Measurements from ENCODE around the gene R3HDM4. TPM values are rescaled to one million over a fixed set of nuclear protein-coding genes. Genes with fewer than 3 reads are reported as not detected.
A peak's percentile ranks its signal among the peaks of the same experiment; 100 is the strongest.

R3HDM4 gene
- total RNA-seq (2013; cell fraction: nucleolus; rRNA removed) = 17.9 and 20.1 TPM in 2 replicates
- total RNA-seq (2014; rRNA removed) = 24.3 and 28.1 TPM in 2 replicates
- total RNA-seq (2014; rRNA removed; fragmentation: Illumina TruSeq; extraction: Trizol) = 18.2 and 19.6 TPM in 2 replicates
- 51.6 and 54.5 TPM in 2 replicates for total RNA-seq (2021)
- polyA plus RNA-seq (2011; ENCODE audit: low read depth) = 14.1 TPM
- 12.1 and 26.1 TPM in 2 replicates for polyA plus RNA-seq (2011; rRNA removed)
- polyA plus RNA-seq (2011; cell fraction: cytosol; rRNA removed) = 43.8 and 54.5 TPM in 2 replicates
- polyA plus RNA-seq (2011; cell fraction: nucleus; rRNA removed) = 41.0 and 44.6 TPM in 2 replicates
- 39.6 and 50.1 TPM in 2 replicates for polyA plus RNA-seq (2012)
- 16.4 and 27.2 TPM in 2 replicates for polyA plus RNA-seq (2014; fragmentation: Illumina TruSeq; extraction: Trizol)
- 1 to 10 TPM; 1.3 to 4.2 TPM for polyA plus RNA-seq (2014; fragmentation: Nextera tagmentation; extraction: Ambion mirVana)
- 65.8 and 78.8 TPM in 2 replicates for polyA plus RNA-seq (2014; rRNA removed)
- polyA plus RNA-seq (2016; fragmentation: Nextera tagmentation; extraction: Ambion mirVana) = 10 to 100 TPM; 36.0 to 44.0 TPM
- 8.9 and 20.7 TPM in 2 replicates for polyA minus RNA-seq (2011; rRNA and poly(A)+ RNA removed)
- 11.9 and 12.1 TPM in 2 replicates for polyA minus RNA-seq (2011; cell fraction: cytosol; rRNA and poly(A)+ RNA removed)
- 4.8 and 6.7 TPM in 2 replicates for polyA minus RNA-seq (2011; cell fraction: nucleus; rRNA and poly(A)+ RNA removed)
- percentile 69 among the genes with signal in this experiment for Bru-seq, nascent RNA
- BruChase-seq, experiment 1, labeled RNA remaining after a 6-hour chase = percentile 87 among the genes with signal in this experiment
- BruChase-seq, experiment 2, labeled RNA remaining after a 2-hour chase = percentile 80 among the genes with signal in this experiment
- long read RNA-seq, experiment 1, transcript R3HDM4-201 (8 exons, 1,815 nt) = major isoform, 14 of 16 reads
- long read RNA-seq, experiment 1, partial matches to known transcripts = 1 of 16 reads
- long read RNA-seq, experiment 1, other reads (novel, unspliced or antisense) = 1 of 16 reads
- long read RNA-seq, experiment 2 = 0 reads

- in situ Hi-C loops (cut with MboI) (no loop called here), intact Hi-C loops (cut with micrococcal nuclease; ENCODE audit: unreplicated experiment) (no loop called here)
- no peaks in the 10 kb centered on the region for H3K36me3 ChIP-seq (ENCODE audit: control insufficient read depth in 2 of 2, insufficient read depth in 2 of 2, low read length in 1 of 2)
- peaks cover 25% of the 10 kb centered on the region for H3K4me1 ChIP-seq (ENCODE audit: control insufficient read depth, insufficient read depth, low read length)
- peaks cover 13% of the 10 kb centered on the region for H3K79me2 ChIP-seq (ENCODE audit: control insufficient read depth, insufficient read depth, low read length)
- FAIRE-seq (no peak), DNase-seq (ENCODE audit: low read depth, low spot score) (no peak), ATAC-seq (peak; percentile 73)
- ChIA-PET CTCF (no interaction called here), RAD21 (ENCODE audit: unreplicated experiment) (no interaction called here), POLR2A (interaction anchor here (0.6 kb wide), 1 partner anchor 50 kb away, joined by 3 read pairs; no protein-coding TSS in a partner anchor), SMC1A (ENCODE audit: uncharacterized antibody, unreplicated experiment) (no interaction called here)
- peak within 1 kb of the TSS; percentile 95 for H3K4me2 ChIP-seq (ENCODE audit: control insufficient read depth, insufficient read depth)
- H3K27ac ChIP-seq (ENCODE audit: control insufficient read depth, insufficient read depth) = peak within 1 kb of the TSS; percentile 77
- peak within 1 kb of the TSS; percentile 90 for H2AFZ ChIP-seq (ENCODE audit: control insufficient read depth, low read depth, low read length)
- H3K9me3 ChIP-seq (replicated peaks; ENCODE audit: control insufficient read depth, insufficient read depth, low read length) = no peaks in the 10 kb centered on the region
- H3K9ac ChIP-seq (ENCODE audit: control insufficient read depth, insufficient read depth, low read length) = peak within 1 kb of the TSS; percentile 89
- H3K27me3 ChIP-seq (replicated peaks in 1 of 2; ENCODE audit: control insufficient read depth in 2 of 2, insufficient read depth in 2 of 2, low read length in 1 of 2) = peaks cover 0 to 2% of the 10 kb centered on the region in 2 experiments; a peak in 1 of 4 replicates
- no peaks in the 10 kb centered on the region for H4K20me1 ChIP-seq (ENCODE audit: control insufficient read depth, insufficient read depth)
- 3% methylated on average over 15 of the region's 76 CpGs for WGBS (ENCODE audit: insufficient coverage, insufficient replicate concordance, low lambda C conversion rate, missing lambda C conversion rate)
- peak within 1 kb of the TSS; percentile 83 for H3K4me3 ChIP-seq
- BruUV-seq (replicated peaks) = TSS peak; percentile 86
- 0 out of 4 replicates have a peak, but pooled peaks of 1 of the 2 experiments have one; percentile 44 for TF ChIP-seq SRF (IDR thresholded peaks at IDR 0.05; ENCODE audit: low read depth in 2 of 2, low read length in 2 of 2)
- peak; percentile 61; the same call in 1 of the 2 replicates for TF ChIP-seq CREB1 (IDR thresholded peaks at IDR 0.05; ENCODE audit: low read depth)
- TF ChIP-seq GATAD2B (conservative IDR thresholded peaks at IDR 0.05; ENCODE audit: low read depth) = peak; percentile 57; the same call in 1 of the 2 replicates
- TF ChIP-seq MTA2 (IDR thresholded peaks at IDR 0.05; ENCODE audit: low read depth) = no peak
- no peak for TF ChIP-seq TBL1XR1 (IDR thresholded peaks at IDR 0.05; ENCODE audit: low read depth, low read length)
- no peak for TF ChIP-seq MAX (IDR thresholded peaks at IDR 0.05; ENCODE audit: low read depth, low read length)
- TF ChIP-seq E2F8 (IDR thresholded peaks at IDR 0.05; ENCODE audit: low read depth, partially characterized antibody) = no peak
- no peak for TF ChIP-seq KDM1A (IDR thresholded peaks at IDR 0.05; ENCODE audit: borderline replicate concordance)
- peak in 1 of 2 experiments; percentile 47; a peak in 1 of 3 replicates for TF ChIP-seq EGR1 (IDR thresholded peaks at IDR 0.05; ENCODE audit: borderline replicate concordance in 1 of 2, low read depth in 2 of 2, low read length in 2 of 2)
- TF ChIP-seq PKNOX1 (IDR thresholded peaks at IDR 0.05) = no peak
- TF ChIP-seq YY1 (IDR thresholded peaks at IDR 0.05; ENCODE audit: low read depth, low read length) = peak; percentile 52; the same call in 1 of the 2 replicates
- no peak for TF ChIP-seq ZNF274 (IDR thresholded peaks at IDR 0.05; ENCODE audit: insufficient read depth, insufficient read length)
- TF ChIP-seq NKRF (conservative IDR thresholded peaks at IDR 0.05) = no peak
- peak; percentile 16; the same call in 1 of the 2 replicates for TF ChIP-seq NBN (IDR thresholded peaks at IDR 0.05)
These were observed at the start of gene R3HDM4 for GRCh38 chr19:913080-913748. Gene R3HDM4 (minus strand): TSS chr19:913219. CDS start chr19:913157, 62 bp downstream.

All from GM12878 (cell line).